HG03521 (cell line): ENCODE measurements around the gene ZNF226.
"Not testable (repeated sequence)": the region's sequence is repeated elsewhere in the genome, so short reads cannot be mapped to it uniquely, and the experiment has no call there.

Experiments used
- ATAC-seq: cut with Tn5 transposase; IDR thresholded peaks from one replicate; pipeline ENCODE4 v1.9.1; 2021; ENCODE audit warnings: mild to moderate bottlenecking, moderate library complexity; ENCODE audit not compliant: unreplicated experiment

ZNF226 gene

DNA sequence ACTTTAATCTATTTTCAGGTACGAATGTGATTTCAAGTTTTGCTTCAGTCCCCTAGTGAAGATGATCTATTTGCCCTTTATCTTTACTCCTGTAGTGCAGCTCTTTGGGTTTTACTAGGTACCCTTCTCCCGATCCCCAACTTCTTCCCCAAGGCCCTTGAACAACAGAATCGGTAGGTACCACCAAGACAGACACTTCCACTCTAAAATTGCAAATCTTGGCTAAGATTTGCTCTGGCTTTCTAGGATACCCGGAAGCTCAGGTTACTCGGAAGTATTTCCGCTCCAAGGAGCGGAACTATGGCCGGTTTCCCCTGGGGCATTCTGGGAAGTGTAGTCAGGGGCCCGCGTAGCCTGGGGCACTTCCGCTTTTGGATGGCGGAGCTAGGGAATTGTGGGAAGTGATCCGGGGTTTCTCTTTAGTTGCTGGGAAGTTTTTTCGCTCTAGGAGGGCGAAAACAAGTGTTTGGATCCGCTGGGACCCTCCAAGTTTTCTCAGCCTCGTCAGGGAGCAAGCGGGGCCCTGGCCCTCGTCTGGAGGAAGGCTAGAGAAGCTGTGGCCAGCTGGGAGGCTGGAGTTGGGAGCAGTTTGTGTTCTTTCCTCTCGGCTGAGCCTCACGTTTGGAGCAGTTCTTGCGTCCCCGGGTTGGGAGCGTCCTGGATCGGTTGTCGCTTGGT lies 42.4 kb downstream of the ZNF226 start:
- ATAC-seq = peak; percentile 74

DNA sequence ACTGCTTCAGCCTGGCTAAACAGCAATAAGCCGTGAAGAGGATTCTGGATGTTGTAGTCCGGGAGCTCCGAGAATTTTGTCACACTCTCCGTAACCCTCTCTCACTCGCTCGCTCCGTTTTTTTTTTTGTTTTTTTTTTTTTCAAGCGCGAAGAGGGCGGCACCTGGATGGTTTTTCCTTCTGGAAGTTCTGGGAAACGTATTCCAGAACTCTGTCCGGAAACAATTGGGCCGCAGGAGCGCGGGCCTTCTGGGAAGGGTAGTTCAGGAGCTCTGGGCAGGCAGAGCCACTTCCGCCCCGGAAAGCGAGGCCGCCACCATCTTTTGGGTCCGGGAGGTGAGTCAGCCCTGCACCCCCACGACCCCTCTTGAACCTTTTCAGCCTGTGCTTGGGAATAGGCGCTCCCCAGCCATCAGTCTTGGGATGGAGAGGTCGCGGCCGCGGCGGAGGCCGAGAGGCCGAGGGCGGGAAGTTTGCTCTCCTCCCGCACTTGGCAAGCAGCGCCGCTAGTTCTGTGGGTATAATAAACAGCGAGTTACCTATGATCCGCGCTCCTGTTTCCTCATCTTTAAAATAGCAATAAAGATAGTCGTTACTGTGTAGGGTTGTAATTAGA lies 47.5 kb downstream of the ZNF226 start, which contains the start of gene ZNF227:
TSS of gene ZNF227 (plus strand) at position 283 of the 616 bp plus-strand sequence. CDS start 5,261 bp downstream, outside the sequence.
- peak; percentile 77 for ATAC-seq

DNA sequence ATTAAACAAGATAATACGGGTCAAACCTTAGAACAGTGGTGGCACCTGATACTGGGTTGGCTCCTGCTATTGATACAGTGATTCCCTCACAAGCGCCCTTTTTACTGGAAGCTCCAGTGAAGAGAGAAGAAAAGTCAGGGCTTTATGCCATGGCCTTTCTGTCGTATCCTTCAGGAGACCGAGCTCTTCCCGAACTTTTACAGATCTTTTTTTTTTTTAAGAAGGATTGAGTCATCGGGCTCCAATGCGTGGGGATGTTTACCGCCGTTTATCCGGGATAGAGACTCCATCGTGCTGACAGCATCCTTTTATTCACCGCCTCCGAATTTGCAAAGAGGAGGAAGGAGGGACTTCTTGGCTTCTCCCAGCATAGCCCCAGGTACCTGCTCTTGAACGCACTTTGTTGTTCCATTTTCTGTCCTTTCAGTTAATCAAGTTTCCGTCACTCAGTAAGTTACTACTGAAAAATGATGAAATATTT lies 48.0 kb downstream of the ZNF226 start:
- ATAC-seq = no peak

DNA sequence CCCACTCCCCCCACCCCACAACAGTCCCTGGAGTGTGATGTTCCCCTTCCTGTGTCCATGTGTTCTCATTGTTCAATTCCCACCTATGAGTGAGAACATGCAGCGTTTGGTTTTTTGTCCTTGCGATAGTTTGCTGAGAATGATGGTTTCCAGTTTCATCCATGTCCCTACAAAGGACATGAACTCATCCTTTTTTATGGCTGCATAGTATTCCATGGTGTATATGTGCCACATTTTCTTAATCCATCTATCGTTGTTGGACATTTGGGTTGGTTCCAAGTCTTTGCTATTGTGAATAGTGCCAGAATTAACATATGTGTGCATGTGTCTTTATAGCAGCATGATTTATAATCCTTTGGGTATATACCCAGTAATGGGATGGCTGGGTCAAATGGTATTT lies 55.0 kb downstream of the ZNF226 start:
- not testable (repeated sequence) for ATAC-seq

DNA sequence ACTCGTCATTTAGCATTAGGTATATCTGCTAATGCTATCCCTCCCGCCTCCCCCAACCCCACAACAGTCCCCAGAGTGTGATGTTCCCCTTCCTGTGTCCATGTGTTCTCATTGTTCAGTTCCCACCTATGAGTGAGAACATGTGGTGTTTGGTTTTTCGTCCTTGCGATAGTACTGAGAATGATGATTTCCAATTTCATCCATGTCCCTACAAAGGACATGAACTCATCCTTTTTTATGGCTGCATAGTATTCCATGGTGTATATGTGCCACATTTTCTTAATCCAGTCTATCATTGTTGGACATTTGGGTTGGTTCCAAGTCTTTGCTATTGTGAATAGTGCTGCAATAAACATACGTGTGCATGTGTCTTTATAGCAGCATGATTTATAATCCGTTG lies 55.9 kb downstream of the ZNF226 start:
- not testable (repeated sequence) for ATAC-seq

DNA sequence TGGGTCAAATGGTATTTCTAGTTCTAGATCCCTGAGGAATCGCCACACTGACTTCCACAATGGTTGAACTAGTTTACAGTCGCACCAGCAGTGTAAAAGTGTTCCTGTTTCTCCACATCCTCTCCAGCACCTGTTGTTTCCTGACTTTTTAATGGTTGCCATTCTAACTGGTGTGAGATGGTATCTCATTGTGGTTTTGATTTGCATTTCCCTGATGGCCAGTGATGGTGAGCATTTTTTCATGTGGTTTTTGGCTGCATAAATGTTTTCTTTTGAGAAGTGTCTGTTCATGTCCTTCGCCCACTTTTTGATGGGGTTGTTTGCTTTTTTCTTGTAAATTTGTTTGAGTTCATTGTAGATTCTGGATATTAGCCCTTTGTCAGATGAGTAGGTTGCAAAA lies 56.4 kb downstream of the ZNF226 start:
- ATAC-seq = not testable (repeated sequence)
